ENCODE data around the gene MCEMP1.

- TF ChIP-seq CTCF (IDR thresholded peaks at IDR 0.05; ENCODE audit: poor library complexity) (no peak), EZH2phosphoT487 (IDR thresholded peaks at IDR 0.05; ENCODE audit: low read depth, severe bottlenecking, unreplicated experiment) (no peak)
These were observed 18.6 kb upstream of the MCEMP1 start for GRCh38 chr19:7658219-7658686.
